ENCODE measurements around the gene DNAI1.

GRCh38 chr9:34547960-34548611, 89.5 kb downstream of the DNAI1 start:
- TF ChIP-seq CTCF (IDR thresholded peaks at IDR 0.05): peak; percentile 99
- no peak for TF ChIP-seq ZFX (IDR thresholded peaks at IDR 0.05; ENCODE audit: borderline replicate concordance)

Measured in 22Rv1 (cell line).